Measurements from ENCODE around the gene PHIP.

GRCh38 chr6:78986161-78986560 lies 91.9 kb downstream of the PHIP start:
- TF ChIP-seq CTCF (IDR thresholded peaks at IDR 0.05; ENCODE audit: low read depth, low read length, poor library complexity, severe bottlenecking) (no peak), EZH2phosphoT487 (IDR thresholded peaks at IDR 0.05; ENCODE audit: borderline replicate concordance, low read length) (no peak)
